HG02884 (cell line): ENCODE measurements around the gene APLNR.
"Not testable (repeated sequence)": the region's sequence is repeated elsewhere in the genome, so short reads cannot be mapped to it uniquely, and the experiment has no call there.

Experiments used
- ATAC-seq: cut with Tn5 transposase; IDR thresholded peaks from one replicate; pipeline ENCODE4 v1.9.1; 2021; ENCODE audit warnings: mild to moderate bottlenecking, moderate library complexity; ENCODE audit not compliant: unreplicated experiment

APLNR gene

DNA sequence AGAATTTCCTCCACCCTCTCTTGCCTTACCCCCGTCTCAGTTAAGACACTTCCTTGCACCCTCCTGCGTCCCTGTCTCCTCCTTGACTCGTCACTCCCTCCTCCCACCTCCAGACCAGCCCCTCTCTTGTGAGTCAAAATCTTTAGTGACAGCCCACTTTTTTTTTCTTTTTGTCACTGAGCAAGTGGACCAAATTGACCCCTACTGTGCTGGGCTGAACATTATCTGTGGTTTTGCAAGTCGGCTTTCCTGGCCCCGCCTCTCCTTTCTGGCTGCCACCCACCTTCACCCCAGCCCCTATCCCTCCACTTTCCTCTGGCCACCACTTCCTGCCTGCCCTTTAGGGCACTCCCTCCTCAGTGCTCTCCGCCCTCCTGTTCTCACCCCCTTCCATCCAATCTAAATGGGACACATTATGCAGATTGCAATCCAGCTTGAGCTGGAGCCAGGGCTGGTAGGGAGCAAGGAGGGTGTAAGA is at the start of gene APLNR:
APLNR (minus strand) TSS at position 47 of the 478 bp plus-strand sequence. CDS start 246 bp downstream, outside the sequence.
- ATAC-seq: no peak

DNA sequence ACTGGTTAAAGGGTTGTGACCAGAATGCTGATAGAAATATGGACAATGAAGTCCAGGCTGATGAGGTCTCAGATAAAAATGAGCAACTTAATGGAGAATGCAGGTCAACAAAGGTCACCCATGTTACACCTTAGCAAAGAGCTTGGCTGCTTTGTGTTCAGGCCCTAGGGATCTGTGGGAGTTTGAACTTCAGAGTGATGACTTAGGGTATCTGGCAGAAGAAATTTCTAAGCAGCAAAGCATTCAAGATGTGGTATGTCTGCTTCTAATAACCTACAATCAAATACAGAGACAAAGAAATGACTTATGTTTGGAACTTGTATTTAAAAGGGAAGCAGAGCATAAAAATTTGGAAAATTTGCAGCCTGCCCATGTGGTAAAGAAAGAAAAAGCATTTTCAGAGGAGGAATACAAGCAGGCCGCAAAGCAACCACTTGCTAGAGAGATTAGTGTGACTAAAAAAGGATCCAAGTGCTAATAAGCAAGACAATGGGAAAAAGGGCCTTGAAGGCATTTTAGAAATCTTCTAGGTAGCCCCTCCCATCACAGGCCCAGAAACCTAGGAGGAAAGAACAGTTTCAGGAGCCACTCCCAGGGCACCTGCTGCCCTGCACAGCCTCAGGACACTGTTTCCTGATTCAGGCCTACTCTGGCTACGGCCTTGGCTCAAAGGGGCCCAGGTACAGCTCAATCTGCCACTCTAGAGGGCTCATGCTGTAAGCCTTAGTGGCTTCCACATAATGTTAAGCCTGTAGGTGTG is 46.4 kb upstream of the APLNR start:
- no peak for ATAC-seq

DNA sequence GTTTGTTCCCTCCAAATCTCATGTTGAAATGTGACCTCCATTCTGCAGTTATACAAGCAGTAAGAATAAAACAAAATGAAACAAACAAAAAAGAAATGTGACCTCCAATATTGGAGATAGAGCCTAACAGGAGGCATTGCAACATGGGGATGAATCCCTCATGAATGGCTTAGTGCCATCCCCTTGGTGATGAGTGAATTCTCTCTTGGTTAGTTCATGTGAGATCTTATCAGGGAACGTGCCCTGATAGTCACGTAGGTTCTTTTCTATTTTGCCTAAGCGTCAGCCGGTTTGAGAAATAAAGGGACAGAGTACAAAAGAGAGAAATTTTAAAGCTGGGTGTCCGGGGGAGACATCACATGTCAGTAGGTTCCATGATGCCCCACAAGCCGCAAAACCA is 44.5 kb upstream of the APLNR start:
- not testable (repeated sequence) for ATAC-seq

DNA sequence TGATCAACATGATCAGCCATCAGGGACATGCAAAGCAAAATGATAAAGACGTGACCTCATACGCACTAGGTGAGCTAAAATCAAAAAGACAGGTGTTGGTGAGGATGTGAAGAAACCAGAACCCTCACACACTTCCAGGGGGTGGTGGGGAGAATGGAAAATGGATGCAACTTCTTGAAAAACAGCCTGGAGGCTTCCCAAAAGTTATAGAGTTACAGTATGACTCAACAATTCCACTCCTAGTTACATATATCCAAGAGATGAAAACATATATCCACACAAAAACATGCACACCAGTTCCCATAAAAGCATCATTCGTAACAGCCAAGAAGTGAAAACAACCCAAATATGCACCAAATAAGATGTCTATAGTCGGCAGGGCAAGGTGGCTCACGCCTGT is 42.1 kb upstream of the APLNR start:
- ATAC-seq: no peak

DNA sequence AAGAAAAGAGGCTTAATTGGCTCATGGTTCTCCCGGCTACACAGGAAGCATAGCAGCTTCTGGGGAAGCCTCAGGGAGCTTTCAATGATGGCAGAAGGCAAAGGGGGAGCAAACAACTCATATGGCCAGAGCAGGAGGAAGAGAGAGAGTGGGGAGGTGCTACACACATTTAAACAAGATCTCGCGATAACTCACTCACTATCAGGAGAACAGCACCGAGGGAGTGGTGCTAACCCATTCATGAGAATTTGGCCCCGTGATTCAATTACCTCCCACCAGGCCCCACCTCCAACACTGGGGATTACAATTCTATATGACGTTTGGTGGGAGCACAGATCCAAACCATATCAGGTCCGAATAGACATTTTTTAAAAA is 41.7 kb upstream of the APLNR start:
- no peak for ATAC-seq

DNA sequence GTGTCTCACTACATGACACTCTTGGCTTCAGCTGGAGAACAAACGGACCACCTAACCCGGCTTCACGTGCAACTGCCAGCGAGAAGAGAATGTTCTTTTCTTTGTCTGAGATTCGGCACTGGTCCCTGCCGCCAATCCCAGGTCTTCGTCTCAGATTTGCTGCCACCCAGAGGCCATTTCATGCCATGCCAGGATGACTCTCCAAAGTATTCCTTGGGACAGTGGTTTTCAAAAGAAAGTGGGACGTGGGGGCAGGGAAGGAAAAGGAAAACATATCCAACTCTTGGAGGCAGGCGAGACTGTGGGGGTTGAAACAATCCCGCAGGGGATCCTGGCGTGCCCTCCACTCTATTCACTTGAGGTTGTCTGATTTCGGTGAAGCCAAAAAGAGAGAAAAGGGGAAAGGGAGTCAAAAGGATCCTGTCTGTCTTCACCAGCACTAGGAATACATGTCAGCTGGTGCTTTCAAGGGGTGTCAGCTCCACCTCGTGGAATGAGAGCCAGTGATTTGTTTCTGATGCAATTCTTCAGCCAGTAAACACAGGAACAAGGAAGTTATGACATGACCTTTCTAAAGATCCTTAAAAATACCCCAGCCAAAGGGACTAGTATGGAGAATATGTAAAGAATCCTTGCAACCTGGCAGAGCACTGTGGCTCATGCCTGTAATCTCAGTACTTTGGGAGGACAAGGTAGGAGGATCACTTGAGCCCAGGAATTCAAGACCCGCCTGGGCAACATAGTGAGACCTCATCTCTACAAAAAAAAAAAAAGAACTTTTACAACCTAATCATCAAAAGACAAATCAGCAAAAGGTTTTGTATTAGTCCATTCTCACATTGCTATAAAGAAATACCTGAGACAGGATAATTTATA is 41.0 kb upstream of the APLNR start:
- peak; percentile 91 for ATAC-seq

DNA sequence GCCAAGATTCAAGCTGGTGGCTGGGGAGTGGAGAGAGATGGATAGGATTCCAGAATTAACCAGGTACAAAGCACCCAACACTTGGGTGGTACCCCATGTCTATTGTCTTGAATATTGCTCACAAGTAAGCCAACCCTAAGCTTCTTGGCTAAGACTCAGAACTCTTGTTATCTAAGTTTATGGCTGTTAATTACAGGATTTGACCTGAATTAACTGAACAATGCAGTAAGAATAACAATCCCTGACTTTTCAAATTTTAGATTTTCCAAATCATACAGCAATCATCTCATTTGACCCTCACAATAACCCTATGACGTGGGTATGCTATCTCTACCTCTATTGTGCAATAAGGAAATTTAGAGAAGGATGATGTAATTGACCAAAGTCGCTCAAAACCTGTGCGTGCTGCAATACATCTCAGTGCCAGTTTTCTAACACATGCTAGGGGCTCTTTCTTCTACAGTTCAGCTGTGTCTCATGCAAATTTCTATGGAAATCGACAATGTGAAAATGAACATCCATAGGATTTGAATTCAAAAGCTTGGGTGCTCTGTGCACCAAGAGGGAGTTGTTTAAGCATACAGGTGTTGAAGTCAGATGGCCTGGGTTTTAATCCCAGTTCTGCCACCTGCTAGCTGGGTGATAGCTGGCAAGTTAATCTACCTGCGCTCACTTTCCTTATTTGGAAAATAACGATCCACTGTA is 40.1 kb upstream of the APLNR start:
- no peak for ATAC-seq

DNA sequence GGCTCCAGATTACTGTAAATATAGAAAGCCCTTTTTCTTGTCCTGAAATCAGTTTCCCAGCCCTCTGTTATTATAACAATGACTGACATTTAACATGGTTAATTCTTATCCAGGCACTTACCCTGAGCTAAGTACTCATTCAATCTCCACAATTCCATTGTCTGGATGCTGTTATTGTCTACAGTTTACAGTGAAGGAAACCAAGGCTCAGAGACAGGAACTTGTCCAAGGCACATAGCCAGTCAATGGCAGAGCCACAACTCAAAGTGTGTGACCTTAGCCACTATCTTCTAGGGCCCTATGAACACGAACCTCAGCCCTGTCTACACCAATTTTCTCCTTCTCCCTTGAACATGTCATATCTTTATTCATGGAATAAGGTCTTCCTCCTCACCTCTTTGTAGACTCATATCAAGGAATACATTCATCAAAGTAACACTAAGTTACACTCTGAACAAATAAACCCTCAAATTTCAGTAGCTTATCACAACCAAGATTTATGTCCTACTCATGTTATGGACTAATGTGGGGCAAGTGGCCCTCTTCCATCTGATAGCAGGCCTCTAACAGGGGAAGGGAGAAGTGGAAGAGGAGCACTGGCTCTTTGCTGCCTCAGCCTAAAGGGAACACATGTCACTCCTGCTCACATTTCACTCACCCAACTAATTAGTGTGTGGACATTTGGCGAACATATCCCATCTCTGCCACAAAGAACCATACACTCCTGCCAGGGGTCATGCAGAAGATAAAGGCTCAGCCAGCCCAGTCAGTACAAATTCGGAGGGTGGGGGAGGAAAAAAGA is 39.3 kb upstream of the APLNR start:
- no peak for ATAC-seq

DNA sequence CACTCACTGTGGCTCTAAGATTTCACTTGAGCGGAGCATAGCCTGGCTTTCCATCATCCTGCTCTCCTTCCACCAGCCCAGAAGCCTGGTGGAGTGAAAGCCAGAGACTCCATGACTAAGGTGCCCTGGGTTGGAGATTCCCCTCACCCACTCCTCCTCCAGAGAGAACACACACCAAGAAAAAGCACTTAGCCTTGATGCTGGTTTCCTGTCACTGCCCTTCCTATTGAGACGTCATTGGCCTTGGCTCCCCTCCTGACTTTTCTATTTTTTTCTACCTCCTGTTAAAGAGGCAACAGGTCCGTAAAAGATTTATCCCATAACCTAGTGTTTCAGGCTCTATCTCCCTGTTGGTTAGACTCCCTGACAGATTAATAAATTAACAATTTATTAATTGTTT is 38.5 kb upstream of the APLNR start:
- no peak for ATAC-seq

DNA sequence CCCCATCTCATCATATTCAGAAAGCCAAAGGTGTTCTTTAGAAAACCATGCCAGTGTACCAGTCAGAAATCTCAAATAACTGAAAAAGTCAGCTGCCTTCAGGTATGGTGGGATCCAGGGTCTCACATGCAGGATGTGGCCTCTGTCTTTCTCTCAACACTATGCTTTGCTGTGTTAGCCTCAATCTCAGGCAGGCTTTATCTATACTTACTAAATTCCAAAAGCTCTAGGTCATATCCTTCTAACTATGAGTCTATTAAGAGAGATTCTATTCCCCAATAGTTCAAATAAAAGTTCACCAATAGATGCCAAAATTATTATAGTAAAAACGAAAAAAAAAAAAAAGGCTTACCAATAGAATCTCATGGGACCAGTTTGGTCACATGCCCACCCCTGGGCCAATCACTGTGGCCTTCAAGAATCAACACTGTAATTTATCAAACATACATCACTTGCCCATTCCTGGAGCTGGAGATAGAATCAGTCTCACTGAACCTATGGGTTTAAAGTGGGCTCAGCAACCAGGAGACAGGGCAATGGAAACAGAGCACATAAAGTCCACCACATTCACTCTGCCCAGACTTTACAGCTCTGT is 38.0 kb upstream of the APLNR start:
- no peak for ATAC-seq

DNA sequence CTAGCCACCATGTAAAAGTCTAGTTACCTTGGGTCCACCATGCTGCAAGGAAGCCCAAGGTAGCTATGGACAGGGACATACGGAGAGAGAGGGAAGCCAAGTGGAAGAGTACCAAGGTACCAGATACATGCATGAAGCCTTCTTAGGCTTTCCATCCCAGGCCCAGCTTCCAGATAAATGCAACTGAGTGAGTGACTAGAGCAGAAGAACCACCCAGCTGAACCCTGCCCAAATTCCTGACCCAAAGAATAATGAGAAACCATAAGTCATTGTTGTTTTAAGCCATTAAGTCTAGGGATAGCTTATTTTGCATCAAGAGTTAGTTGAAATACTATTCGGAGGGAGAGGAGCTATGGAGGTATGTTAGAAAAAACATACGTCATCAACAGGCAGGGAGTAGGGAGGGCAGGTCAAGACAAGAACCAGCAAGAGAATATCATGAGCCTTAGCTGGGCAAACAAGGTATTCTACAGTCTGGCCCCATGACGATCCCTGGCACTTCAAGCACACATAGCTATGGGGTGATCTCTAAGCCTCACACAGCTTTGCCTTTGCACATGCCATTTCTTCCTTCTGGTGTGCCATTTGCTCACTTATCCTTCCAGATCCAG is 36.5 kb upstream of the APLNR start:
- no peak for ATAC-seq

DNA sequence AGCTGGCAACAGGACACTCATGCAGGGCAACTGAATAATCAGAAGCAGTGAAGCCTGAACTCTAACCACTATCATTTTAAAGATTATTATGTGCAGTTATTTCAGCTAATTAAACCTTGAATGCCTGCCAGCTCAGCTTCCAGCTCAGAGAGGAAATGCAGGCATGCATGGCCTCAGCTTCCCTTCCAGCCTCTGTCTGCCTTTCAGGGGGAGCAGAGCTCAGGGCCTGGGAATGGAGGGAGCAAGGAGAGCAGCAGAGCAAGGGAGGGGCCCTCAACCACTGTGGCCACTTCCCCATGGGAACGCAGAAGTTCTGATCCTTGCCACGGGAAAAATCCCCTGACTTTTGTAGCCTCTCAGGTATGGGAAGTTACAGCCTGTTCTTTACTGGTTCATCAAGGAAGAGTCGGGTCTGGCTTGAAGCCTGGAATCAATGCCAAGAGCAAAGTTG is 32.5 kb upstream of the APLNR start:
- ATAC-seq: no peak

DNA sequence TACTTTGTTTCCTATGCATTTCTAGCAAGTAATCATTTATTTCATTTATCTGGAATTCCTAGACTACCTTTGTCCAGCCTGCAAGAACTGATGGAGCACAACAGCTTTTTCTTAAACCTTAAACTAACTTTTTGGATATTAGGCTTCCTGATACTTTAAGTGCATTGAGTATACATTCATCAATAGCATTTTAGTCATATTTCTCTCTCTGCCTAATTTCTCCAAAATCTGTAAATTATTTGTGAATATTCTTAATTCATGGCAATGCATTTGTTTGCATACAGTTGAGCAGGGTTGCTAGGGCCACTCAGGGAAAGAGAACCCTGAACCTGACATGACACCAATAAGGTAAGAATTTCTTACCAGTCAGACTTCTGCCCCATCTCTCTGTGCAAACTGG is 29.1 kb upstream of the APLNR start:
- no peak for ATAC-seq

DNA sequence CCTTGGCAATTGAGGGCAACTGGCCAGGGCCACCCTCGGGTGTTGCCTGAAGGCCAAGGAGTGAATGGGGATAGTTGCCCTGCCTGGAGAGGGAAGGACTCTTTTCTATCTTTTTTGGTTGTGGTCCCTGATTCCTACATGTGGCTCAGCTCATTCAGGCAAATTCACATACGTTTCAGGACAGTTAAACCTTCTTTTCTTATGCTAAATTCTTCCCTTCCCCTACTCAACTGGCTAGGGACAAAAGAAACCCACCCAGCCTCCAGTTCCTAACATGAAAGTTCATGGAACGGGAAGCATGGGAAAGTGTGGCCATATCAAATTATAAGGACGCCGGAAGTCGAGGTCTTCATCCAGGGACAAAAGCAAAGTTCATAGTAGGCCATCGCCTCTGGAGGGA is 26.3 kb upstream of the APLNR start:
- no peak for ATAC-seq

DNA sequence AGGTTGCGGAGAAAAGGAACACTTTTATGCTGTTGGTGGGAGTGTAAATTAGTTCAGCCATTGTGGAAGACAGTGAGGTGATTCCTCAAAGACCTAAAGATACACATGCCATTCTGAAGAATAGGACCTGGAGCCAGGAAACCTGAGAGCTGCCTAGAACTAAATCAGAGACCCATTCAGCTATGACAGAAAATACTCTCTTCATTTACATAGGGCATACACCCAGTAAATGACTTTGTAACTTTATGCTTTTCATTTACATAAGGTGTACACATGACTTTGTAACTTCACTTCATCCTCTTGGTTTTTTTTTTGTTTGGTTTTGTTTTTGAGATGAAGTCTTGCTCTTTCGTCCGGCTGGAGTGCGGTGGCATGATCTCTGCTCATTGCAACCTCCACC is 25.1 kb upstream of the APLNR start:
- ATAC-seq: no peak

DNA sequence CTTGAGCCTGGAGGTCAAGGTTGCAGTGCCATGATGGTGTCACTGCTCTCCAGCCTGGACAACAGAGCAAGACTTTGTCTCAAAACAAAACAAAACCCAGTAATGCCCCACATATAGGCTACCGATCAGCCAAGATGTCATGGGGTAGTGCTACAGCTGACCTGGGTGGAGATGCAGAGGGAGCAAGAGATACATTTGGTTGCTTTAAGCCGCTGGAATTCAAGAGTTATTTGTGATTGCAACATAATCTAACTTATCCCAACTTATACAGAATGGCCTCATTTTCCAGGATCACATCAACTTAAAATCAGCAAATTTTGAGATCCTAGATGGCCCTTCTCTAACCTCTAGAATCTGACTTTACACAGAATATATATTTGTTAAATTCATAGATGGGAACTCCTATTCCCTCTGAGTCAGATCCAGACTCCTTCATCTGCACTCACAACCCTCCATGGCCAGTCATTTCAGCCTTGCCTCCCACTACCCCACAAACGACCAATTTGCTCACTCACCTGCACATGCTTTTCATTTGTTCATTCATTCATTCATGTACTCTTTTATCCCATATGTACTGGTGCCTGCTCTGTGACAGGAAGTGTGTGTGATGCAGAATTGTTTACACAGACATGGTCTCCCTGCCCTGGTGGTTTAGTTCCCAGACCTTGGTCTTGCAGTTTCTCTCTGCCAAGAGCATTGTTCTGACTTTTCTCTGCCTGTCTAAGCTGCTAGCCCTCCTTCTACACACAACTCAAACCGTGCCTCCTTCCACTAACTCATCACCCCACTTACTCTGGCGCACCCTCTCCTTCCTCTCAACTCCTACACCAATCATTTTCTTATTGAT is 24.1 kb upstream of the APLNR start:
- ATAC-seq: peak; percentile 74

DNA sequence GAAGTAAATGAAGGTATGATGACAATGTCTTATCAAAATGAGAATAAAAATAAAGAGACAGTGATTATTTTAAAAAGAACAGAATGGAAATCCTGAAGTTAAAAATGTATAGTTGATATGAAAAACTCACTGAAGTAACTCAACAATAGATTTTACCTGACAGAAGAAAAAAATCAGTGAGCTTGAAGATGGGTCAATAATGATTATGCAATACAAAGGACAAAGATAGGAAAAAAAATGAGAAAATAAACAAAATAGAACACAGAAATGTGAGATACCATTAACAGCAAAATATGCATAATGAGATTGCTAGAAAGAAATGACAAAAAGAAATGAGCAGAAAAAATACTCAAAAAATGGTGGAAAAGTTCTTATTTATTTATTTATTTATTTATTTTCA is 19.1 kb upstream of the APLNR start:
- no peak for ATAC-seq

DNA sequence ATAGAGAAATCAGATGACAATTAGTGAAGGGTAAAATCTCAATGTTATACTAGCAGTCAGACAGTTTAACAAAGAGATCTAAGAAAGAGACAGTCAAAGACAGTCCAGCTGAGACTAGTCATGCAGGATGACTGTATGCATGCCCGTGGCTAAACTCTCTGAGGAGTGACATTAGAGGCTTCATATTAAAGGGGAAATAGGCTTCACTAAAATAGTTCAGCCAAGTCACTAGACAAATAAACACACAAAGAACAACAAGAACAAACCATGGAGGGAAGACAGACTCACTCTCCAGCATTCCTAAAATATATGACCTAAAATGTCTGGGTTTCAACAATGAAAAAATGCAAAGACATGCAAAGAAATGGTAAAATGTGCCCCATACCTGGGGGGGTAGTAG is 18.6 kb upstream of the APLNR start:
- ATAC-seq: no peak

DNA sequence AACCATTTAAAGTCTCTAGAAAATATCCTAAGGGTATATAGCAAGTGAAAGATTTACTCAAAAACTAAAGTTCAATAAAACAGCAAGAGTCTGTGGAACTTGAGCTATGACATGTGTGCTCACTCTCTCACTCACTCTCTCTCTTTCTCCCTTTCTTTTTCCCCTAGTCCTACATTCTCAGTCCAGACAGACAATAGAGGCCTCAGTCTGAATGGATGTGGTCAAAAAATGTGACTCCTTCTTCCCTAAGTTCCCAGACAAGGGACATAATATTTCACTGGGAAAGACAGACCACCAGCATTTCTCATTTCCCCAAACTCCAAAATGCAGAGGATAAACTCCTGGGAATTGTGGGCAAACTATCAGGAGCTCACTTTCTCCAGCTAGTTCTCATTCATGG is 17.6 kb upstream of the APLNR start:
- no peak for ATAC-seq
